Vagina (tissue), 2 donors: ENCODE data around the gene PTPN3. TPM values are rescaled to one million over a fixed set of nuclear protein-coding genes. Genes with fewer than 3 reads are reported as not detected.

Experiments used
- DNase-seq, 2 donors: peaks; one replicate each; pipeline ENCODE4 v3.0.0-alpha.2; 2017; ENCODE audit errors: extremely low spot score in 2 of 2
- H3K27ac ChIP-seq: fragments of 200-600 bp; sonication (generic); one replicate; pipeline ENCODE4 v1.5.1; 2019
- H3K27me3 ChIP-seq: fragments of 200-600 bp; sonication (generic); one replicate; pipeline ENCODE4 v1.5.1; 2019
- H3K36me3 ChIP-seq, 2 donors: fragments of 200-600 bp; sonication (generic); one replicate each; pipeline ENCODE4 v1.5.1; 2017 to 2019
- H3K4me1 ChIP-seq: fragments of 200-600 bp; sonication (generic); one replicate; pipeline ENCODE4 v1.5.1; 2019
- H3K4me3 ChIP-seq, 2 donors: fragments of 200-600 bp; sonication (generic); 1 replicate in 1 of 2; 2 replicates in 1 of 2; pipeline ENCODE4 v1.5.1; 2016 to 2019
- H3K9me3 ChIP-seq: fragments of 200-600 bp; sonication (generic); one replicate; pipeline ENCODE4 v1.5.1; 2019
- POLR2A ChIP-seq, 2 donors: fragments of 450-650 bp; IDR thresholded peaks; one replicate each; pipeline ENCODE4 v1.6.1; 2017; ENCODE audit warnings: antibody characterized with exemption in 2 of 2, mild to moderate bottlenecking in 2 of 2, moderate library complexity in 2 of 2
- POLR2AphosphoS5 ChIP-seq, 2 donors: sonication (generic); formaldehyde crosslinking; IDR thresholded peaks; one replicate each; pipeline ENCODE4 v1.9.0; 2017; ENCODE audit warnings: antibody characterized with exemption in 2 of 2, mild to moderate bottlenecking in 2 of 2, low read depth in 1 of 2; ENCODE audit not compliant: insufficient read depth in 1 of 2
- intact Hi-C: fragments of 100-400 bp; cut with DNase I; formaldehyde crosslinking; loops from one replicate; pipeline ENCODE4 v1.15.1; 2023
- microRNA-seq: library from miRNA; unstranded; fragments of <30 nt; microRNA quantifications from one replicate; pipeline ENCODE4, GENCODE V29; 2017; ENCODE audit warnings: borderline number of aligned reads, borderline replicate concordance
- small RNA-seq: library from RNA; depleted of rRNA; stranded (forward); fragments of <200 nt; gene quantifications from one replicate; pipeline ENCODE3, GENCODE V24; 2016
- total RNA-seq: library from RNA; depleted of rRNA; stranded (reverse); fragments of >200 nt; gene quantifications from one replicate; pipeline ENCODE4 v1.2.3, GENCODE V29; 2016
- TF ChIP-seq, protein P1 (sequence below), 3 experiments: fragments of 450-650 bp in 2 of 3; fragments of 200-600 bp in 1 of 3; sonication (generic) in 1 of 3; IDR thresholded peaks; one replicate each; pipeline ENCODE4 v1.5.1; 2017 to 2019; ENCODE audit warnings: antibody characterized with exemption in 3 of 3, mild to moderate bottlenecking in 2 of 3, moderate library complexity in 2 of 3

Gene PTPN3
- total RNA-seq, 1 donor from 2014 or later = 15.5 TPM

DNA sequence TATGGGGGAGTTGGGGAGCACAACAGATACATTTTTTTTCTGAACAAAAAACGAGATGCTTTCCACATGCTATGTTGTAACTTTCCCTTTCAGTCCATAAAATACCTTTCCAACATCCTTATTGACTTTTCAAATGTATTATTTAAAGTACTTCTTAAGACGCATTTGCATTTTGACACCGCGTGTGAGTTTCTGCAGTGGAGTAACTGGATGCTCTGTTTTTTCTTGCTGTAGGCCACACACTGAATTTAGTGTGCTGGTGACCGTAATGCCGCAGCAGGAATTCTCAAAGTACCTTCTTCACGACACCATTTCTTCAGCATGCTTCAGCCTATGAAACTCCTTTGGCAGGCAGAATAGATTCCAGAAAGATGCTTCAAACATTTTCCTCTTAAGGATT lies 163.0 kb downstream of the PTPN3 start:
- Histone ChIP-seq H3K4me1 (peaks cover 15% of the 10 kb centered on the region), H3K36me3 (no peaks in the 10 kb centered on the region), H3K9me3 (no peaks in the 10 kb centered on the region), H3K27ac (no peak overlapping the region), H3K4me3 (no peak overlapping the region), H3K27me3 (no peaks in the 10 kb centered on the region)
- DNase-seq = no peak
- intact Hi-C loops = no loop called here
- TF ChIP-seq POLR2AphosphoS5 (IDR thresholded peaks at IDR 0.05; ENCODE audit: insufficient read depth in 1 of 2, low read depth in 1 of 2) = no peak
- TF ChIP-seq, protein P1, sequence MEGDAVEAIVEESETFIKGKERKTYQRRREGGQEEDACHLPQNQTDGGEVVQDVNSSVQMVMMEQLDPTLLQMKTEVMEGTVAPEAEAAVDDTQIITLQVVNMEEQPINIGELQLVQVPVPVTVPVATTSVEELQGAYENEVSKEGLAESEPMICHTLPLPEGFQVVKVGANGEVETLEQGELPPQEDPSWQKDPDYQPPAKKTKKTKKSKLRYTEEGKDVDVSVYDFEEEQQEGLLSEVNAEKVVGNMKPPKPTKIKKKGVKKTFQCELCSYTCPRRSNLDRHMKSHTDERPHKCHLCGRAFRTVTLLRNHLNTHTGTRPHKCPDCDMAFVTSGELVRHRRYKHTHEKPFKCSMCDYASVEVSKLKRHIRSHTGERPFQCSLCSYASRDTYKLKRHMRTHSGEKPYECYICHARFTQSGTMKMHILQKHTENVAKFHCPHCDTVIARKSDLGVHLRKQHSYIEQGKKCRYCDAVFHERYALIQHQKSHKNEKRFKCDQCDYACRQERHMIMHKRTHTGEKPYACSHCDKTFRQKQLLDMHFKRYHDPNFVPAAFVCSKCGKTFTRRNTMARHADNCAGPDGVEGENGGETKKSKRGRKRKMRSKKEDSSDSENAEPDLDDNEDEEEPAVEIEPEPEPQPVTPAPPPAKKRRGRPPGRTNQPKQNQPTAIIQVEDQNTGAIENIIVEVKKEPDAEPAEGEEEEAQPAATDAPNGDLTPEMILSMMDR (IDR thresholded peaks at IDR 0.05) = no peak

- no peak overlapping the region for H3K4me3 ChIP-seq
- H3K4me1 ChIP-seq = peaks cover 29% of the 10 kb centered on the region
- DNase-seq = no peak
- H3K9me3 ChIP-seq = no peaks in the 10 kb centered on the region
- H3K36me3 ChIP-seq = no peaks in the 10 kb centered on the region
- intact Hi-C loops = no loop called here
- TF ChIP-seq POLR2AphosphoS5 (IDR thresholded peaks at IDR 0.05; ENCODE audit: insufficient read depth in 1 of 2, low read depth in 1 of 2) = no peak
- no peak for TF ChIP-seq POLR2A (IDR thresholded peaks at IDR 0.05)
- TF ChIP-seq, protein P1 (IDR thresholded peaks at IDR 0.05) = no peak
- H3K27me3 ChIP-seq = no peaks in the 10 kb centered on the region
- peak overlapping the region; percentile 68 for H3K27ac ChIP-seq
Measured at GRCh38 chr9:109331353-109331752, 166.8 kb downstream of the PTPN3 start.

GRCh38 chr9:109329638-109330258 lies 168.4 kb downstream of the PTPN3 start:
- DNase-seq = no peak
- Histone ChIP-seq H3K4me1 (peaks cover 29% of the 10 kb centered on the region), H3K36me3 (no peaks in the 10 kb centered on the region), H3K4me3 (no peak overlapping the region), H3K27ac (peak overlapping the region; percentile 78), H3K9me3 (no peaks in the 10 kb centered on the region), H3K27me3 (no peaks in the 10 kb centered on the region)
- TF ChIP-seq POLR2A (IDR thresholded peaks at IDR 0.05) = no peak
- no peak for TF ChIP-seq POLR2AphosphoS5 (IDR thresholded peaks at IDR 0.05; ENCODE audit: insufficient read depth in 1 of 2, low read depth in 1 of 2)
- TF ChIP-seq, protein P1 (IDR thresholded peaks at IDR 0.05) = no peak
- intact Hi-C loops = no loop called here

DNA sequence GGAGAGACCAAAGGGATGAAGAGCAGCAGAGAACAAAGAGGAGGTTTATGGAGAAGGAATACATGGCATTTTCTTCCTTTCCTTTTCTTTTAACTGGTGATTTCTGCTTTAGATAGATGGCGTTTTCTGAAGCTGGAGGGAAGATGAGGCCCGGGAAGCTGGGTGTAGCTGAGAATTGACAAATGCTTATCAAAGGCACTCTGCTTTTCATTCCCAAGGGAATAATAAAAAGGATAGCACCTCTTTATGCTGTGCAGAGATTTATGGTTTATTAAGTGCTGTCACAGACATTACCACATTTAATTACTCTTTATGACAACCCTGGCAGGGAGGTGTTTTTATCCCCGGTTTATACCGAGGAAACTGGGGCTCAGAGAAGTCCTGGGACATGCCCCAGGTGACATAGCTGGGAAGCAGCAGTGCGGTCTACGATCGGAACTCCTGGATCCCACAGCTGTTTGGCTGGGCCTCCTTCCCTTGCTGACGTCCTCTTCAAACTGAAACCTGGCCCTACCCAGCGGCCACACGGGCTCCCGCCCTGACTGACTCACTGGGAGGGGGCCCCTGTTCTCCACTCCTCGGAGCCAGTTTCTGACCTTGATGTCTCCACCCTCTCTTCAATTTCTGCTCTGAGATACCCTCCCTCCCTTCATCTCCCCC lies 169.0 kb downstream of the PTPN3 start:
- Histone ChIP-seq H3K27me3 (no peaks in the 10 kb centered on the region), H3K4me3 (no peak overlapping the region), H3K9me3 (no peaks in the 10 kb centered on the region), H3K4me1 (peaks cover 29% of the 10 kb centered on the region), H3K27ac (peak overlapping the region; percentile 78), H3K36me3 (no peaks in the 10 kb centered on the region)
- TF ChIP-seq, protein P1 (IDR thresholded peaks at IDR 0.05) = no peak
- TF ChIP-seq POLR2A (IDR thresholded peaks at IDR 0.05) (no peak), POLR2AphosphoS5 (IDR thresholded peaks at IDR 0.05; ENCODE audit: insufficient read depth in 1 of 2, low read depth in 1 of 2) (no peak)
- DNase-seq = no peak
- intact Hi-C loops = no loop called here

Small RNA genes lying within 50 kb of the gene (microRNA-seq; reads per million reads assigned to microRNA genes)
- gene MIR3927 = not detected

Small RNA genes lying within 50 kb of the gene (small RNA-seq; reads per million reads assigned to genes)
- 0.26 reads per million for gene MIR3927

Other genes with a start within 250 kb of the PTPN3 start
- 4.7 TPM for gene EPB41L4B, start 177.2 kb downstream of the PTPN3 start, total RNA-seq